AG09319 (cell line): ENCODE data around the gene WNT1.

Experiments
- DNase-seq: peaks from one replicate; pipeline ENCODE4 v3.0.0-alpha.2; 2010; ENCODE audit warnings: low read depth; ENCODE audit errors: extremely low read depth
- TF ChIP-seq, protein P1 (sequence below): IDR thresholded peaks from 2 replicates; pipeline ENCODE4 v1.5.1; 2011; ENCODE audit warnings: low read depth, mild to moderate bottlenecking, inconsistent platforms, low read length, moderate library complexity

Gene WNT1

GRCh38 chr12:48952691-48953090, 25.4 kb upstream of the WNT1 start:
- DNase-seq, result no peak

GRCh38 chr12:48954061-48954460, 24.1 kb upstream of the WNT1 start:
- DNase-seq, result no peak
- TF ChIP-seq, protein P1, sequence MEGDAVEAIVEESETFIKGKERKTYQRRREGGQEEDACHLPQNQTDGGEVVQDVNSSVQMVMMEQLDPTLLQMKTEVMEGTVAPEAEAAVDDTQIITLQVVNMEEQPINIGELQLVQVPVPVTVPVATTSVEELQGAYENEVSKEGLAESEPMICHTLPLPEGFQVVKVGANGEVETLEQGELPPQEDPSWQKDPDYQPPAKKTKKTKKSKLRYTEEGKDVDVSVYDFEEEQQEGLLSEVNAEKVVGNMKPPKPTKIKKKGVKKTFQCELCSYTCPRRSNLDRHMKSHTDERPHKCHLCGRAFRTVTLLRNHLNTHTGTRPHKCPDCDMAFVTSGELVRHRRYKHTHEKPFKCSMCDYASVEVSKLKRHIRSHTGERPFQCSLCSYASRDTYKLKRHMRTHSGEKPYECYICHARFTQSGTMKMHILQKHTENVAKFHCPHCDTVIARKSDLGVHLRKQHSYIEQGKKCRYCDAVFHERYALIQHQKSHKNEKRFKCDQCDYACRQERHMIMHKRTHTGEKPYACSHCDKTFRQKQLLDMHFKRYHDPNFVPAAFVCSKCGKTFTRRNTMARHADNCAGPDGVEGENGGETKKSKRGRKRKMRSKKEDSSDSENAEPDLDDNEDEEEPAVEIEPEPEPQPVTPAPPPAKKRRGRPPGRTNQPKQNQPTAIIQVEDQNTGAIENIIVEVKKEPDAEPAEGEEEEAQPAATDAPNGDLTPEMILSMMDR, result no peak

More at GRCh38 chr12:48952691-48953090, 25.4 kb upstream of the WNT1 start:
- TF ChIP-seq, protein P1, result no peak

DNA sequence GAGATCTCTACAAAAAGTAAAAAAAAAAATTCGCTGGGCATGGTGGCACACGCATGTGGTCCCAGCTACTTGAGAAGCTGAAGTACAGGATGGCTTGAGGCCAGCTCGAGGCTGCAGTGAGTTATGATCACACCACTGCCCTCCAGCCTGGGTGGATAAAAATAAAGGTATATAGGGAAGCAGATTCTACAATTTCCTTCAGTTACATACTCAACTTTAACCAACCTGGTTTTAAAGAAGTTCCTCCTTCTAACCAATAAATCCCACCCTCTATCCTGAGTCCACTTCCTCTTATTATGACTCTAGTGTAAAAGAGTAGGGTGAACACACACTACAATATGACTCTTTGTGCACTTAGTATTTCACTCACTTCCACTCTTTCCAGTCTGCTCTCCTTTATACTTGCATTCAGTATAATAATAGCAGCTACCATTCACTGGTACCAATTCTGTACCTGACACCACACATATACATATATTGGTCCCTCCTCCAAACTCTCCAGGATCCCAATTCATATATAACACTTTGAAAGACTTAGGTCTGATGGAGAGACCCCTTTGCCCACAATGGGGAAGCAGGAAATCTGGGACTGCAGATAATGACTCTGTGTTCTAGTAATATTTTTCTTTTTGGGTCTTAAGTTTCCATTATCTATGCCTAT, 23.2 kb upstream of the WNT1 start:
- TF ChIP-seq, protein P1, result no peak
- no peak for DNase-seq

- TF ChIP-seq, protein P1, result no peak
- DNase-seq, result peak; percentile 87
Observed at GRCh38 chr12:48956279-48957140, 21.6 kb upstream of the WNT1 start.

DNA sequence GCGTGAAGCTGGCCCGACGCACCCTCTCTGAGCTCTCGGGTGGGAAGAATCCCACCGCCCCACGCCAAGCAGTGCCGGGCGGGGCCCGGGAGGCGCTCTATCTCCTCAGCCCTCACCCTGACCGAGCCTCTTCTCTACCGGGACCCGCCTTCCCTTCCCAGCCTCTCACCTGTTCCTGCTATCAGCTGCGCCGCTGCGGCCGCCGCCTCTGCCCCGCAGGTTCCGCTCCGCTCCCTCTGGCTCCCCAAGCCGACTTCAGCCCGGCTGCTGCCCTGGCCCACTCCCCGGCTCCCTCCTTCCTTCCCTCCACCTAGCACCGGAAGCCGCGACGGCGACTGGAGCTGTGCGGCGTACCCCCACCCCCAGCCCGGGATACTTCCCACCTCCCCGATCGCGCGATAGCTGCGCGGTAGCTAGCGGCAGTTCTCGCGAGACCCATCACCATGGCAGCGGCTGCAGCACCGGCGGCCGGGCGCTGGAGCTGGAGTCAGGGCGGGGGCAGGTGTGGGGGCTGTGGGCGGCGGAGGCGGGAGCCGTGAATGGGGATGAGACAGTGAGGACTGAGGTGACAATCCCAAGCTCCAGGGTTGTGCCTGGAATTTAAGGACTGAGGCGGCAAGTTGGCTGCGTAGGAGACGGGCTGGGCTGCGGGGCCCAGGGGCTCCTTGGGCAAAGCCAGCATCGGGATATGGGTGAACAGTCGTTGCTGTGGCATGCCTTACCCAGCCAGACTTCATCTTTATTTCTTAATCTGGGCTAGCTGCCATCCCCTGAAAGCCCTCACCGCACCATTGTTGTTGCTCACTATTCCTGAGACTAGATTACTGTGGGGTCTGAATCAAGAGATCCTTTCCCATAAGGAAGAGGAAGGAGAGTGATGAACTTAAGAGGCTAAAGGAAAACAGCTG, 20.7 kb upstream of the WNT1 start, which contains the start of gene ARF3:
Gene ARF3 (minus strand): TSS at position 347 of the 908 bp plus-strand sequence. CDS start 16,392 bp downstream, outside the sequence.
- peak; percentile 81 for DNase-seq
- TF ChIP-seq, protein P1, result no peak

DNA sequence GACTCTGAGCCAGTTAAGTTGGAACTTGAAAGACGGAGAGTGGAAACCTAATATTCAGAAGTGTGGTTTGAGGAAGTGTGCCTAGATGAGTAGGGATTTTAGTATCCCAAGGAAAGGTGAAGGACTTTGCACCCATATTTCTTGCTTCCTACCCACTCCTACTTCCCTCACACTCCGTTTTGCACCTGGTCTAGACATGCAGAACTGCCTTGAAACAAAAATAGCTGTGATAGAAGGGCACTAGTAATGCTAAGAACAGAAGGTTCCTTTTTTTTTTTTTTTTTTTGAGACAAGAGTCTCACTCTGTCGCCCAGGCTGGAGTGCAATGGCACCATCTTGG, 20.1 kb upstream of the WNT1 start:
- no peak for DNase-seq
- TF ChIP-seq, protein P1, result no peak
